H1 (cell line): Measurements from ENCODE around the gene NANOS3. TPM values are rescaled to one million over a fixed set of nuclear protein-coding genes. Genes with fewer than 3 reads are reported as not detected.

Experiments
- MAFK ChIP-seq: IDR thresholded peaks from 2 replicates; pipeline ENCODE4 v1.6.1; 2012; ENCODE audit warnings: low read depth, mild to moderate bottlenecking, improper control_type of control experiment, low read length
- NANOG ChIP-seq: IDR thresholded peaks from 2 replicates; pipeline ENCODE4 v1.6.1; 2011; ENCODE audit warnings: low read length, low read depth, mild to moderate bottlenecking, inconsistent platforms; ENCODE audit not compliant: insufficient read depth, poor library complexity, severe bottlenecking
- polyA plus RNA-seq, 7 experiments: library from polyadenylated mRNA; depleted of rRNA in 3 of 7; stranded (reverse) in 5 of 7; unstranded in 2 of 7; fragments of >200 nt in 5 of 7; fragments of 200-250 nt in 2 of 7; gene quantifications; 1 replicate in 5 of 7; 2 replicates in 1 of 7; 4 replicates in 1 of 7; pipeline versions ENCODE4 v1.2.1 to v1.2.3, GENCODE V29; 2011 to 2013; ENCODE audit warnings: missing spikeins in 2 of 7, mixed read lengths in 2 of 7
- total RNA-seq: library from RNA; stranded (reverse); fragmentation: NEBNext Ultra II Directional; extraction: Animal tissue kit (Norgen Biotek cat#: 25700); gene quantifications from 2 replicates; pipeline ENCODE4 v1.2.1, GENCODE V29; 2021
- TF ChIP-seq, protein P1 (sequence below): fragments of 300-600 bp; sonication (generic); IDR thresholded peaks from 2 replicates; pipeline ENCODE4 v1.7.1; 2012; ENCODE audit warnings: low read length, moderate library complexity, mild to moderate bottlenecking, inconsistent platforms; ENCODE audit not compliant: insufficient replicate concordance

Gene NANOS3
- total and polyA plus RNA-seq, 2 of the 8 experiments (the other 6 are each of a cell fraction or from before 2014, with no cell fraction given) = 0.62 TPM; not detected in 1

DNA sequence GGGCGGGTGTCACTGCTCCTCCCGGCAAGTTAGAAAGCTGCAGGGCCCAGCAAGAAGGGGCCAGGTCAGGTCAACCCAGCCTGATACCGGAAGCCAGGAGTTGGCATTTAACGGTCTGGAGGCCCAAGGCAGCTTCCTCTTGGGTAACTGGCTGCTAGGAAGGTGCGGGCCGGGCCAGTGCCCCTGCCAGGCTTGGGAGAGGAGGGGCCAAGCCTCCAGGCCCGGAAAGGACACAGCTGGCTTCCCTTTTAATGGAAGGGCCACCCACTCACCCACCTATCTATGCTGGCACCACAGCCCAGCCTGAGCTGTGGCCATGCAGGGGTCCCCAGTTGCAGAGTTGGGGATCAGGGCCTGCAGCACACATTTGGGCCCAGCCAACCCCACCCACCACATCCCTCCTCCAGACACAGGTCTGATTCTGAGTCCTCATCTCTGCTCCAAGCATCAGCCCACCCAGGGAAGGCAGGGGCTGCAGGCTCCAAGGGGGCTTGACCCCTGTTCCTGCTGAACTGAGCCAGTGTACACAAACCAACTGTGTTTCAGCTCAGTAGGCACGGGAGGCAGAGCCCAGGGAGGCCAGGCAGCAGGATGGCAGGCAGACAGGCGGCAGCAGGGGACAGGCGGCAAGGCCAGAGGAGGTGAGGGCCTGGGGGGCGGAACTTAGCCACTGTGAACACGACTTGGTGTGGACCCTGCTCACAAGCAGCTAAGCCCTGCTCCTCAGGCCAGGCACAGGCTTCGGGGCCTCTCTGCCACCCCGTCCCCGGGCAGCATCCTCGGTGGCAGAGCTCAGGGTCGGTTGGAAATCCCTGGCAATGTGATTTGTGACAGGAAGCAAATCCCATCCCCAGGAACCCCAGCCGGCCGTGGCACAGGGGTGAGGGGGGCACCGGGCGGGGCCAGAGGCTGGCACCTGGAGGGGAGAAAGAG is 40.9 kb upstream of the NANOS3 start (continued):
- TF ChIP-seq, protein P1, sequence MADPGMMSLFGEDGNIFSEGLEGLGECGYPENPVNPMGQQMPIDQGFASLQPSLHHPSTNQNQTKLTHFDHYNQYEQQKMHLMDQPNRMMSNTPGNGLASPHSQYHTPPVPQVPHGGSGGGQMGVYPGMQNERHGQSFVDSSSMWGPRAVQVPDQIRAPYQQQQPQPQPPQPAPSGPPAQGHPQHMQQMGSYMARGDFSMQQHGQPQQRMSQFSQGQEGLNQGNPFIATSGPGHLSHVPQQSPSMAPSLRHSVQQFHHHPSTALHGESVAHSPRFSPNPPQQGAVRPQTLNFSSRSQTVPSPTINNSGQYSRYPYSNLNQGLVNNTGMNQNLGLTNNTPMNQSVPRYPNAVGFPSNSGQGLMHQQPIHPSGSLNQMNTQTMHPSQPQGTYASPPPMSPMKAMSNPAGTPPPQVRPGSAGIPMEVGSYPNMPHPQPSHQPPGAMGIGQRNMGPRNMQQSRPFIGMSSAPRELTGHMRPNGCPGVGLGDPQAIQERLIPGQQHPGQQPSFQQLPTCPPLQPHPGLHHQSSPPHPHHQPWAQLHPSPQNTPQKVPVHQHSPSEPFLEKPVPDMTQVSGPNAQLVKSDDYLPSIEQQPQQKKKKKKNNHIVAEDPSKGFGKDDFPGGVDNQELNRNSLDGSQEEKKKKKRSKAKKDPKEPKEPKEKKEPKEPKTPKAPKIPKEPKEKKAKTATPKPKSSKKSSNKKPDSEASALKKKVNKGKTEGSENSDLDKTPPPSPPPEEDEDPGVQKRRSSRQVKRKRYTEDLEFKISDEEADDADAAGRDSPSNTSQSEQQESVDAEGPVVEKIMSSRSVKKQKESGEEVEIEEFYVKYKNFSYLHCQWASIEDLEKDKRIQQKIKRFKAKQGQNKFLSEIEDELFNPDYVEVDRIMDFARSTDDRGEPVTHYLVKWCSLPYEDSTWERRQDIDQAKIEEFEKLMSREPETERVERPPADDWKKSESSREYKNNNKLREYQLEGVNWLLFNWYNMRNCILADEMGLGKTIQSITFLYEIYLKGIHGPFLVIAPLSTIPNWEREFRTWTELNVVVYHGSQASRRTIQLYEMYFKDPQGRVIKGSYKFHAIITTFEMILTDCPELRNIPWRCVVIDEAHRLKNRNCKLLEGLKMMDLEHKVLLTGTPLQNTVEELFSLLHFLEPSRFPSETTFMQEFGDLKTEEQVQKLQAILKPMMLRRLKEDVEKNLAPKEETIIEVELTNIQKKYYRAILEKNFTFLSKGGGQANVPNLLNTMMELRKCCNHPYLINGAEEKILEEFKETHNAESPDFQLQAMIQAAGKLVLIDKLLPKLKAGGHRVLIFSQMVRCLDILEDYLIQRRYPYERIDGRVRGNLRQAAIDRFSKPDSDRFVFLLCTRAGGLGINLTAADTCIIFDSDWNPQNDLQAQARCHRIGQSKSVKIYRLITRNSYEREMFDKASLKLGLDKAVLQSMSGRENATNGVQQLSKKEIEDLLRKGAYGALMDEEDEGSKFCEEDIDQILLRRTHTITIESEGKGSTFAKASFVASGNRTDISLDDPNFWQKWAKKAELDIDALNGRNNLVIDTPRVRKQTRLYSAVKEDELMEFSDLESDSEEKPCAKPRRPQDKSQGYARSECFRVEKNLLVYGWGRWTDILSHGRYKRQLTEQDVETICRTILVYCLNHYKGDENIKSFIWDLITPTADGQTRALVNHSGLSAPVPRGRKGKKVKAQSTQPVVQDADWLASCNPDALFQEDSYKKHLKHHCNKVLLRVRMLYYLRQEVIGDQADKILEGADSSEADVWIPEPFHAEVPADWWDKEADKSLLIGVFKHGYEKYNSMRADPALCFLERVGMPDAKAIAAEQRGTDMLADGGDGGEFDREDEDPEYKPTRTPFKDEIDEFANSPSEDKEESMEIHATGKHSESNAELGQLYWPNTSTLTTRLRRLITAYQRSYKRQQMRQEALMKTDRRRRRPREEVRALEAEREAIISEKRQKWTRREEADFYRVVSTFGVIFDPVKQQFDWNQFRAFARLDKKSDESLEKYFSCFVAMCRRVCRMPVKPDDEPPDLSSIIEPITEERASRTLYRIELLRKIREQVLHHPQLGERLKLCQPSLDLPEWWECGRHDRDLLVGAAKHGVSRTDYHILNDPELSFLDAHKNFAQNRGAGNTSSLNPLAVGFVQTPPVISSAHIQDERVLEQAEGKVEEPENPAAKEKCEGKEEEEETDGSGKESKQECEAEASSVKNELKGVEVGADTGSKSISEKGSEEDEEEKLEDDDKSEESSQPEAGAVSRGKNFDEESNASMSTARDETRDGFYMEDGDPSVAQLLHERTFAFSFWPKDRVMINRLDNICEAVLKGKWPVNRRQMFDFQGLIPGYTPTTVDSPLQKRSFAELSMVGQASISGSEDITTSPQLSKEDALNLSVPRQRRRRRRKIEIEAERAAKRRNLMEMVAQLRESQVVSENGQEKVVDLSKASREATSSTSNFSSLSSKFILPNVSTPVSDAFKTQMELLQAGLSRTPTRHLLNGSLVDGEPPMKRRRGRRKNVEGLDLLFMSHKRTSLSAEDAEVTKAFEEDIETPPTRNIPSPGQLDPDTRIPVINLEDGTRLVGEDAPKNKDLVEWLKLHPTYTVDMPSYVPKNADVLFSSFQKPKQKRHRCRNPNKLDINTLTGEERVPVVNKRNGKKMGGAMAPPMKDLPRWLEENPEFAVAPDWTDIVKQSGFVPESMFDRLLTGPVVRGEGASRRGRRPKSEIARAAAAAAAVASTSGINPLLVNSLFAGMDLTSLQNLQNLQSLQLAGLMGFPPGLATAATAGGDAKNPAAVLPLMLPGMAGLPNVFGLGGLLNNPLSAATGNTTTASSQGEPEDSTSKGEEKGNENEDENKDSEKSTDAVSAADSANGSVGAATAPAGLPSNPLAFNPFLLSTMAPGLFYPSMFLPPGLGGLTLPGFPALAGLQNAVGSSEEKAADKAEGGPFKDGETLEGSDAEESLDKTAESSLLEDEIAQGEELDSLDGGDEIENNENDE = no peak
- TF ChIP-seq MAFK = no peak
- TF ChIP-seq NANOG = no peak
